ENCODE data around the gene MYO5C.

DNA sequence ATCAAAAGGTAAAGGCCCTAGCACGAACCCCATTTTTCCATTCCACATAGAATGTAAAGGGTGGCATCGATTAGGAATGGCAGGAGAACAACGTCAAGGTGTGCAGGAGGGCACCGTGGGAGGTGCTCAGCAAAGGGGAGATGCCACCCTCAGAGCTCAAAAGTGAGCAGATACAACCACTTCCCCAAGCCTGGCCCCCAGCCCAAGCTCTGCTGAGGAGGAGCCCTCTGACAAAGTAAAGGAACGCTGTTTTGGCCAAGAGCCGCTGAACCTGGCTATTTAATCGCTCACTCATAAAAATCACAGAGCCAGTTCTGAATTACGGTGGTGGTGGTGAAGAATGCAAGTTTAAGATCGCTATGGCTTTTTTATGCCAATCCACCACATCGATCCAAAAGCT, 116.8 kb downstream of the MYO5C start:
- TF ChIP-seq, protein P1, sequence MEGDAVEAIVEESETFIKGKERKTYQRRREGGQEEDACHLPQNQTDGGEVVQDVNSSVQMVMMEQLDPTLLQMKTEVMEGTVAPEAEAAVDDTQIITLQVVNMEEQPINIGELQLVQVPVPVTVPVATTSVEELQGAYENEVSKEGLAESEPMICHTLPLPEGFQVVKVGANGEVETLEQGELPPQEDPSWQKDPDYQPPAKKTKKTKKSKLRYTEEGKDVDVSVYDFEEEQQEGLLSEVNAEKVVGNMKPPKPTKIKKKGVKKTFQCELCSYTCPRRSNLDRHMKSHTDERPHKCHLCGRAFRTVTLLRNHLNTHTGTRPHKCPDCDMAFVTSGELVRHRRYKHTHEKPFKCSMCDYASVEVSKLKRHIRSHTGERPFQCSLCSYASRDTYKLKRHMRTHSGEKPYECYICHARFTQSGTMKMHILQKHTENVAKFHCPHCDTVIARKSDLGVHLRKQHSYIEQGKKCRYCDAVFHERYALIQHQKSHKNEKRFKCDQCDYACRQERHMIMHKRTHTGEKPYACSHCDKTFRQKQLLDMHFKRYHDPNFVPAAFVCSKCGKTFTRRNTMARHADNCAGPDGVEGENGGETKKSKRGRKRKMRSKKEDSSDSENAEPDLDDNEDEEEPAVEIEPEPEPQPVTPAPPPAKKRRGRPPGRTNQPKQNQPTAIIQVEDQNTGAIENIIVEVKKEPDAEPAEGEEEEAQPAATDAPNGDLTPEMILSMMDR (IDR thresholded peaks at IDR 0.05 in 4 of 5, conservative IDR thresholded peaks at IDR 0.05 in 1 of 5) = no peak
- no peak for TF ChIP-seq POLR2A (IDR thresholded peaks at IDR 0.05)

Data from gastrocnemius medialis (tissue), 4 donors.